AG09319 (cell line): Measurements from ENCODE around the gene MGA.

Source experiments
- DNase-seq: peaks from one replicate; pipeline ENCODE4 v3.0.0-alpha.2; 2010; ENCODE audit warnings: low read depth; ENCODE audit errors: extremely low read depth
- CTCF ChIP-seq: IDR thresholded peaks from 2 replicates; pipeline ENCODE4 v1.5.1; 2011; ENCODE audit warnings: low read depth, mild to moderate bottlenecking, inconsistent platforms, low read length, moderate library complexity

The MGA gene

DNA sequence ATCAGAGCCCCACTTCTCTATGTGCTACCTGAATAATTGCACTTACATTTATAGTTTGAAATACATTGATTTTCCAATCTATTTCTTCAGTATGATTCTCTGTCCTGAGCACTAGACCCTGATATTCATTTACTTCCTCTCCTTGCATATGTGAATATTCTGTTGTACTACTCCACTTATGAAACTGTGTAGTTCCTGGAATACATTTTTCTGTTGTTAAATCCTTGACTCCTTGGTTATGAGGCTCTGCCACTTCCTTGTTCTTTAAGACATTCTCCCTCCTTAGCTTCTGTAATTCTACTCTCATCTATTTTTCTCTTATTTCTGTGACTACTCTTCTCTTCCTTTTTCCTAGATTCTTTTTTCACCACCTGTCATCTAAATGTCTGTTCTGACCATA lies 12.9 kb upstream of the MGA start:
- DNase-seq, result no peak
- no peak for TF ChIP-seq CTCF

- no peak for DNase-seq
- TF ChIP-seq CTCF, result no peak
These were observed 12.1 kb upstream of the MGA start for GRCh38 chr15:41648097-41648496.

DNA sequence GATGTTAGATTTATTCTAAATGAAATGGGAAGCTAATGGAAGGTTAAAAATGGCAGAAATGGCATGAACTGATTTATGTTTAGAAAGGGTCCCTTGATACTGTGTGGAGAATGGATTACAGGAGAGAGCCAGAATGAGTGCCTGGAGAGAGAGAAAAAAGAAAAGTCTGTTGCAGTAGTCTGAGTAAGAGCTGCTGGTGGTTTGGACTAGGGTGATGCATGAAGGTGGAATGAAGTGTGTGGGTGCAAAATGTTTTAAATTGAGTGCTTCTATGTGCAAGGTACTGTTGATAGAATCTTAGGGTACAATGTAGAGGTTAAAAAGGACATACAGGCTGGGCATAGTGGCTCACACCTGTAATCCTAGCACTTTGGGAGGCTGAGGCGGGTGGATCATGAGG lies 11.4 kb upstream of the MGA start:
- DNase-seq, result no peak

DNA sequence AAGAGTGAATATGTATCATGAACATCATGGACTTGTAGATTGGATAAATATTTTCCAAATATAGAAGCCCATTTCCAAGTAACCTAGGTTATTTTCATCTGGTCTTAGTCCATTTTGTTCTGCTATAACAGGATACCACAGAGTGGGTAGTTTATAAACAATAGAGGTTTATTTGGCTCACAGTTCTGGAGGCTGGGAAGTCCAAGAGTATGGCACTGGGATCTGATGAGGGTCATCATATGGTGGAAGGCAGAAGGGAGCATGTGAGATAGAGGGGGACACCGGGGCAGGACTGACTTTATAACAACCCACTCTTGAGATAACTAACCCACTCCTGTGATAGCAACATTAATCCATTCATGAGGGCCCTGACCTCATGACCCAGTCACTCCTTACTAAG lies 9.4 kb upstream of the MGA start:
- TF ChIP-seq CTCF, result no peak
- DNase-seq, result no peak

More for the DNA sequence above, 11.4 kb upstream of the MGA start:
- no peak for TF ChIP-seq CTCF

DNA sequence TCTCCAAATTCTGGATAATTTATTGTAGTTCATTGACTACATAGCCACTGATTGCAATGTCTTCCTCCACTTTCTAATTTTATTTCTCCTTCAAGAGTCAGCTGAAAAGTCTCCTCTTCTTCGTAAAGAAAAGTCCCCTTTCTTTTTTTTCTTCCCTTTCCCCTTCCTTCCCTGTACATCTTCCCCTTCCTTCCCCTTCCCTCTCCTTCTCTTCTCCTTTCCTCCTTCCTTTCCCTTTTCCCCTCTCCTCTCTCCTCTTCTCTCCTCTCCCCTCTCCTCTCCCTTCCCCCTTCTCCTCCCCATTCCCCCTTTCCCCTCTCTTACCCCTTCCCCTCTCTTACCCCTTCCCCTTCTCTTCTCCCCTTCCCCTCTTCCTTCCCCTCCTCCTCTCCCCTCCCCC lies 8.8 kb upstream of the MGA start:
- TF ChIP-seq CTCF, result no peak
- DNase-seq, result no peak

GRCh38 chr15:41653760-41654159 lies 6.4 kb upstream of the MGA start:
- no peak for TF ChIP-seq CTCF
- DNase-seq, result no peak

DNA sequence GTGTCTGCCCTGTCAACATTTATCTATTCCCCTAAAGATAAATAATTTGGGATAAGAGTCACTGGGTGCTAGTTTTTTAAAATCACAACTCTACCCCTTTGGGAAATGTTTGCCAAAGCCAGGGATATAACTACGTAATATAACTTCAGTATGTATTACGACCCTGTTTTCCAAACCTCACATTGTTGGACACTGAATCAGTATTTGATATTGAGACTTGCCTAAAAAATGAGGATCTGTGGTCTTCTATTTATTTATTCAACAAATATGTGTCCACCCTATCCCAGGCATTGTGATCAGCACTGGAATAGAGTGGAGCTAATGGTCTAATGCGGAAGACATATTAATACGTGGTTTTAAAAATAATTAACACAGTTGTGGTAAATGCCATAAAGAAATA lies 4.5 kb upstream of the MGA start:
- no peak for DNase-seq
- no peak for TF ChIP-seq CTCF
